Endothelial cell of umbilical vein (primary cell): Measurements from ENCODE around the gene ADGRL3.

Experiments used
- EZH2 ChIP-seq: IDR thresholded peaks from 2 replicates; pipeline ENCODE4 v1.6.1; 2012; ENCODE audit warnings: borderline replicate concordance, low read depth, mild to moderate bottlenecking, moderate library complexity, low read length, inconsistent platforms; ENCODE audit not compliant: severe bottlenecking
- FOS ChIP-seq: IDR thresholded peaks from 2 replicates; pipeline ENCODE4 v1.6.1; 2011; ENCODE audit warnings: mild to moderate bottlenecking, low read length, moderate library complexity, borderline replicate concordance; ENCODE audit not compliant: insufficient read depth
- MAX ChIP-seq: IDR thresholded peaks from 2 replicates; pipeline ENCODE4 v1.6.1; 2011; ENCODE audit not compliant: insufficient read depth, insufficient read length
- POLR2A ChIP-seq: IDR thresholded peaks from 2 replicates; pipeline ENCODE4 v1.6.1; 2012; ENCODE audit warnings: low read depth, mild to moderate bottlenecking, control low read depth, low read length
- POLR2AphosphoS5 ChIP-seq: IDR thresholded peaks from 2 replicates; pipeline ENCODE4 v1.6.1; 2012; ENCODE audit warnings: low read depth, mild to moderate bottlenecking, control low read depth, low read length, moderate library complexity; ENCODE audit not compliant: insufficient read depth
- TF ChIP-seq, protein P1 (sequence below), 2 donors: IDR thresholded peaks; 1 replicate in 1 of 2; 2 replicates in 1 of 2; pipeline ENCODE4 v1.5.1; 2011; ENCODE audit warnings: low read length in 2 of 2, mild to moderate bottlenecking in 2 of 2, moderate library complexity in 2 of 2, control low read depth in 1 of 2, inconsistent platforms in 1 of 2, low read depth in 1 of 2; ENCODE audit not compliant: insufficient read depth in 1 of 2; ENCODE audit errors: extremely low read depth in 1 of 2

DNA sequence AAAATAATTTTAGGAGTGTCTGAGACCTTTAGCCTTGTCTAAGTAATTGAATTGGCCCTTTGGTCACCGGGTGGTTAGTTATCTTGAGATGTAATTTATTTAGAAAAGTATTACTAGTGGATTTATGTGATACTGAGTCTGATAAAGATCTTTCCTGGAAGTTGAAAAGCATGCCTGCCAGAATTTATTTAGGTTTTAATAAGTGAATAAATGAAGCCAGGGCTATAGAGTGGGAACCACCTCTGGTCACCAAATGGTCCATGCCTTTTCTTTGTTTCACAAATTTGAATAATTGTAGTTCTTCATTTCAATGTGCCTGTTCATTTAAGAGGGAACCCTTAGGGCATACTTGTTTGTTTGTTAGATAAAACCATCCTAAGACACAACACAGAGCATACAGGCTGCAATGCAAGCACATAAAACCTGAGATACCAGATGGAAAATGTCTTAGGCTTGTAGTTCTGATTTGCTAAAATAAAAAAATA, 627.8 kb downstream of the ADGRL3 start:
- no peak for TF ChIP-seq FOS
- TF ChIP-seq, protein P1, sequence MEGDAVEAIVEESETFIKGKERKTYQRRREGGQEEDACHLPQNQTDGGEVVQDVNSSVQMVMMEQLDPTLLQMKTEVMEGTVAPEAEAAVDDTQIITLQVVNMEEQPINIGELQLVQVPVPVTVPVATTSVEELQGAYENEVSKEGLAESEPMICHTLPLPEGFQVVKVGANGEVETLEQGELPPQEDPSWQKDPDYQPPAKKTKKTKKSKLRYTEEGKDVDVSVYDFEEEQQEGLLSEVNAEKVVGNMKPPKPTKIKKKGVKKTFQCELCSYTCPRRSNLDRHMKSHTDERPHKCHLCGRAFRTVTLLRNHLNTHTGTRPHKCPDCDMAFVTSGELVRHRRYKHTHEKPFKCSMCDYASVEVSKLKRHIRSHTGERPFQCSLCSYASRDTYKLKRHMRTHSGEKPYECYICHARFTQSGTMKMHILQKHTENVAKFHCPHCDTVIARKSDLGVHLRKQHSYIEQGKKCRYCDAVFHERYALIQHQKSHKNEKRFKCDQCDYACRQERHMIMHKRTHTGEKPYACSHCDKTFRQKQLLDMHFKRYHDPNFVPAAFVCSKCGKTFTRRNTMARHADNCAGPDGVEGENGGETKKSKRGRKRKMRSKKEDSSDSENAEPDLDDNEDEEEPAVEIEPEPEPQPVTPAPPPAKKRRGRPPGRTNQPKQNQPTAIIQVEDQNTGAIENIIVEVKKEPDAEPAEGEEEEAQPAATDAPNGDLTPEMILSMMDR (IDR thresholded peaks at IDR 0.05; ENCODE audit: extremely low read depth in 1 of 2, insufficient read depth in 1 of 2, low read depth in 1 of 2, low read length in 2 of 2): no peak
- TF ChIP-seq EZH2: no peak
- no peak for TF ChIP-seq POLR2A
- no peak for TF ChIP-seq POLR2AphosphoS5
- no peak for TF ChIP-seq MAX
